Smooth muscle cell (in vitro differentiated cells): ENCODE results near the gene MRPS7. TPM values are rescaled to one million over a fixed set of nuclear protein-coding genes. Genes with fewer than 3 reads are reported as not detected.

Experiments
- DNase-seq: peaks from one replicate; lab custom pipeline; 2025; ENCODE audit not compliant: unreplicated experiment; lab: John Stamatoyannopoulos, UW
- H2AFZ ChIP-seq: fragments of 200-600 bp; sonication (generic); 2 replicates; pipeline ENCODE4 v1.6.0; 2016; ENCODE audit warnings: antibody characterized with exemption, low read depth, mild to moderate bottlenecking
- H3F3A ChIP-seq: fragments of 200-600 bp; sonication (generic); 2 replicates; pipeline ENCODE4 v1.6.0; 2017; ENCODE audit warnings: antibody characterized with exemption, low read depth
- H3K27ac ChIP-seq: fragments of 200-600 bp; sonication (generic); 2 replicates; pipeline ENCODE4 v1.5.1; 2016; ENCODE audit warnings: low read depth, mild to moderate bottlenecking
- H3K27me3 ChIP-seq: fragments of 200-600 bp; sonication (generic); 2 replicates; pipeline ENCODE4 v1.6.1; 2016; ENCODE audit warnings: low read depth, mild to moderate bottlenecking
- H3K36me3 ChIP-seq: fragments of 200-600 bp; sonication (generic); 2 replicates; pipeline ENCODE4 v1.5.1; 2016; ENCODE audit warnings: low read depth
- H3K4me1 ChIP-seq: fragments of 200-600 bp; sonication (generic); 2 replicates; pipeline ENCODE4 v1.5.1; 2016; ENCODE audit warnings: low read depth
- H3K4me2 ChIP-seq: fragments of 200-600 bp; sonication (generic); 2 replicates; pipeline ENCODE4 v1.6.0; 2016; ENCODE audit warnings: mild to moderate bottlenecking
- H3K4me3 ChIP-seq: fragments of 200-600 bp; sonication (generic); 2 replicates; pipeline ENCODE4 v1.5.1; 2016; ENCODE audit warnings: mild to moderate bottlenecking
- H3K79me2 ChIP-seq: fragments of 200-600 bp; sonication (generic); 2 replicates; pipeline ENCODE4 v1.6.0; 2016; ENCODE audit warnings: low read depth, mild to moderate bottlenecking
- H3K9ac ChIP-seq: fragments of 200-600 bp; sonication (generic); 2 replicates; pipeline ENCODE4 v1.6.0; 2016; ENCODE audit warnings: low read depth
- H3K9me3 ChIP-seq: fragments of 200-600 bp; sonication (generic); replicated peaks from 2 replicates; pipeline ENCODE4 v1.5.1; 2016; ENCODE audit warnings: low read depth
- H4K20me1 ChIP-seq: fragments of 200-600 bp; sonication (generic); 2 replicates; pipeline ENCODE4 v1.6.0; 2016; ENCODE audit warnings: low read depth
- CTCF ChIP-seq: fragments of 200-600 bp; sonication (generic); IDR thresholded peaks from 2 replicates; pipeline ENCODE4 v1.5.1; 2017; ENCODE audit warnings: borderline replicate concordance, mild to moderate bottlenecking, antibody characterized with exemption; ENCODE audit not compliant: insufficient read depth, poor library complexity, severe bottlenecking
- WGBS: methylation state at CpG from one replicate; pipeline ENCODE4 v1.1.7; 2016; ENCODE audit warnings: low lambda C conversion rate; 5-methylcytosine and 5-hydroxymethylcytosine counted together
- polyA plus RNA-seq: library from polyadenylated mRNA; unstranded; fragments of >200 nt; fragmentation: Nextera tagmentation; extraction: Ambion mirVana; gene quantifications from 2 replicates; pipeline ENCODE4 v1.2.1, GENCODE V29; 2016
- total RNA-seq: library from RNA; depleted of rRNA; stranded (reverse); fragments of >200 nt; gene quantifications from 2 replicates; pipeline ENCODE4 v1.2.3, GENCODE V29; 2014

MRPS7 gene
- total and polyA plus RNA-seq, 2 experiments from 2014 or later: 35.1 to 97.2 TPM

- H3K27me3 ChIP-seq: no peaks in the 10 kb centered on the region
- H2AFZ ChIP-seq: no peak overlapping the region
- no peaks in the 10 kb centered on the region for H3K9me3 ChIP-seq
- DNase-seq: no peak
- H3K36me3 ChIP-seq: no peaks in the 10 kb centered on the region
- H3K9ac ChIP-seq: no peak overlapping the region
- WGBS: 90% methylated on average over 14 of the region's 14 CpGs
- H3K4me2 ChIP-seq: no peak overlapping the region
- H3K4me1 ChIP-seq: no peaks in the 10 kb centered on the region
- no peaks in the 10 kb centered on the region for H4K20me1 ChIP-seq
- H3K4me3 ChIP-seq: no peak overlapping the region
- no peaks in the 10 kb centered on the region for H3F3A ChIP-seq
- no peak overlapping the region for H3K27ac ChIP-seq
- no peak for TF ChIP-seq CTCF
- H3K79me2 ChIP-seq: no peaks in the 10 kb centered on the region
Measured at GRCh38 chr17:75225016-75225415, 36.7 kb upstream of the MRPS7 start.

- H4K20me1 ChIP-seq: no peaks in the 10 kb centered on the region
- H3K4me2 ChIP-seq: no peak overlapping the region
- DNase-seq: no peak
- H3K79me2 ChIP-seq: no peaks in the 10 kb centered on the region
- H3K4me3 ChIP-seq: no peak overlapping the region
- no peak for TF ChIP-seq CTCF
- H3K27me3 ChIP-seq: no peaks in the 10 kb centered on the region
- 97% methylated on average over 5 of the region's 5 CpGs for whole genome bisulfite sequencing
- H3K9ac ChIP-seq: no peak overlapping the region
- no peaks in the 10 kb centered on the region for H3K9me3 ChIP-seq
- H3F3A ChIP-seq: no peaks in the 10 kb centered on the region
- H3K4me1 ChIP-seq: no peaks in the 10 kb centered on the region
- no peak overlapping the region for H2AFZ ChIP-seq
- H3K27ac ChIP-seq: no peak overlapping the region
- H3K36me3 ChIP-seq: no peaks in the 10 kb centered on the region
Measured at GRCh38 chr17:75227729-75228128, 34.0 kb upstream of the MRPS7 start.

GRCh38 chr17:75228305-75228704 is 33.4 kb upstream of the MRPS7 start:
- TF ChIP-seq CTCF: no peak
- no peak overlapping the region for H3K9ac ChIP-seq
- H4K20me1 ChIP-seq: no peaks in the 10 kb centered on the region
- H3K36me3 ChIP-seq: no peaks in the 10 kb centered on the region
- WGBS: 98% methylated on average over 2 of the region's 2 CpGs
- H3K79me2 ChIP-seq: no peaks in the 10 kb centered on the region
- H3K4me3 ChIP-seq: no peak overlapping the region
- DNase-seq: no peak
- H3K27me3 ChIP-seq: no peaks in the 10 kb centered on the region
- no peaks in the 10 kb centered on the region for H3F3A ChIP-seq
- no peak overlapping the region for H2AFZ ChIP-seq
- no peaks in the 10 kb centered on the region for H3K9me3 ChIP-seq
- H3K4me1 ChIP-seq: no peaks in the 10 kb centered on the region
- no peak overlapping the region for H3K27ac ChIP-seq
- H3K4me2 ChIP-seq: no peak overlapping the region

GRCh38 chr17:75228847-75229246 is 32.8 kb upstream of the MRPS7 start:
- no peak overlapping the region for H3K9ac ChIP-seq
- H3K4me3 ChIP-seq: no peak overlapping the region
- no peaks in the 10 kb centered on the region for H3K4me1 ChIP-seq
- H3K27me3 ChIP-seq: no peaks in the 10 kb centered on the region
- no peaks in the 10 kb centered on the region for H4K20me1 ChIP-seq
- H3K27ac ChIP-seq: no peak overlapping the region
- no peaks in the 10 kb centered on the region for H3K36me3 ChIP-seq
- no peaks in the 10 kb centered on the region for H3F3A ChIP-seq
- no peak for DNase-seq
- H2AFZ ChIP-seq: no peak overlapping the region
- 98% methylated on average over 4 of the region's 4 CpGs for WGBS
- TF ChIP-seq CTCF: no peak
- H3K79me2 ChIP-seq: no peaks in the 10 kb centered on the region
- H3K9me3 ChIP-seq: no peaks in the 10 kb centered on the region
- H3K4me2 ChIP-seq: no peak overlapping the region
